HG03095 (cell line): Measurements from ENCODE around the gene ARID4B.
A peak's percentile ranks its signal among the peaks of the same experiment; 100 is the strongest.
"Not testable (repeated sequence)": the region's sequence is repeated elsewhere in the genome, so short reads cannot be mapped to it uniquely, and the experiment has no call there.

Experiments used
- ATAC-seq: cut with Tn5 transposase; IDR thresholded peaks from one replicate; pipeline ENCODE4 v1.9.1; 2021; ENCODE audit warnings: moderate library complexity; ENCODE audit not compliant: unreplicated experiment

ARID4B gene

DNA sequence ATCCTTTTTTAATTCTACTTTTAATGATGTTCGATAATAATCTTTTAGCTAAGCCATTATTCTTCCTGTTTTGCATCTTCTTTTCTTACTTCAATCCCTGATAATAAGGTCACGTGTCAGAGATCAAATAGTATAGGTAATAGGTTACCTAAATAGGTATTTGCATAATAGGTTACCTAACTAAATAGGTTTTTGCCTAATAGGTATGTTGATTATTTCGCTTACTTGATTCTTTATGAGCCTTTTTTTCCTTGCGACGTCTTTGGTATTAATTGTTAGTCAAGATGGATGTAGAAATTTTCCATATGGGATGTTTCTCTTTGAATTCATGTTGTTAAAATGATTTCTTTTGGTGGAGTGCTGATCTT is 2.9 kb upstream of the ARID4B start:
- no peak for ATAC-seq

DNA sequence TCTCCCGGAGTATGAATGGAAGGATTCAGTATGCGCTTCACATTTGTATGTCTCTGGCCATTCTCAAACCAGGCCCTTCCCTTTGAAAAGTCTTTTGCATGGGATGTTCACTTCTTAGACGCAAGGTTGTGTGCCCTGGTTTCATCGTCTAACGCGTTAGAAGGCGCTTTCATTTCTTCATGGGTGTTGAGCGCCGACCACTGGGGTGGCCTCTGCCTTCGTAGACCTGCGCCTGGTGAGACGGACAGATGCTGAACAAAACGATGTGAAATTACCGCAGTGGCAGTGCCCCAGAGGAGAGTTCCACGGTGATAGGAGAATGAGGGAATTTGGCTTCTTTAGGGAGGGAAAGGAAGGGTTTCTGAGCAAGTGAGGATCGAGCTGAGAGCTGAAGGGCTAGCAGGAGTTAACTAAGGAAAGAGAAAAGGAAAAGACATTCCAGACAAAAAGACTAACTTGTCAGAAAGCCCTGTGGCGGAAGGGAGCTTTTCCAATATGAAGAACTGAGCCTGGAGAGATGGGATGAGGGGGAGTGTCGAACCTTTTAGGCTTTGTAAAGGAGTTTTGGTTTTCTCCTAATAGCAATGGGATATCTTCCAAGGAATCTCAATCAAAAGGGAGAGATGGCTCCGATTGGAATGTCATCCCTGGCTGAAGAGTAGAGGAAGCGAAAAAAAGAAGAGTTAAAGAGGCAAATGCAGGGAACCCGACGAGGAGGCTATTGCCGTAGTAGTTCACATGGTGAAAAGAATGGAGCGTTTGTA is 1.3 kb upstream of the ARID4B start:
- peak; percentile 28 for ATAC-seq

DNA sequence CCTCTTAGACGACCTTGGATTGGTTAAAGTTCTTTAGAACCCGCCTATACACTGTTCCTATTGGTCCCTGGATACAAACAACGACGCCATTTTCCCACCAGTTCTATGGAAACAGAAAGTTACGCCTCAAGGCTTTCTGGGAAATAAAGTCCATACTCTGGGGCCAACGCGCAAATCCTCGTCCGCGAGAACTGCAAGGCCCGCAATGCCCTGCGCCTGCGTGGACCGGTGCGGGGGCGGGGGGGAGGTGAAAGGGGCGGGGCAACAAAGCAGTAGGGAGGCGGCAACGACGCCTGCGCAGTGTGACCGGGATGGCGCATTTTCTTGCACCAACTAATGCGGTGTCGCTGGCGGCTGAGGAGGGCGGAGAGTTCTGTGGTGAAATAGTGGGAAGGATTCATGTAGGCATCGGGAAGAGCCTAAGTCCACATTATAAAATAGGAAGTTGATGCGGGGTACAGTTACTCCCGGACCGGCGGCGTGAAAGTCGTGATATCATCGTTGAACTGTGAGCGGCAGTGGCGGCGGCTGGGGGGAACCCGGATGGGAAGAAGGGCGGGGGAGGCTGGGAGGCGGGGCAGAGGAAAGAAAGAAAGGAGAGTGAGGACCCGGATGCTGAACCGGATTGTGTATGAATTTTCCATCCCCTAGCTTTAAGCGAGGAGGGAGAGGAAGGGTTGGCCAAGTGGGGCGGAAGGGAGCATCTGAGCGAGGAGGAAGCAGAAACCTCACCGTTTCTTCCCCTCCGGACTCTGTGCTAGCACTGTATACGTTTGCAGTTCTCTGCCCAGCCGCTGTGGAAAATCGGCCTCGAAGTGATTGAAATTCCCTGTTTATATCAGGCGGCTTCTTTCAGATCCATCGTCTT is 526 bp upstream of the ARID4B start, which contains the start of gene GGPS1:
GGPS1 (plus strand) TSS at position 300 of the 868 bp plus-strand sequence. CDS start 6,695 bp downstream, outside the sequence.
- peak; percentile 55 for ATAC-seq

DNA sequence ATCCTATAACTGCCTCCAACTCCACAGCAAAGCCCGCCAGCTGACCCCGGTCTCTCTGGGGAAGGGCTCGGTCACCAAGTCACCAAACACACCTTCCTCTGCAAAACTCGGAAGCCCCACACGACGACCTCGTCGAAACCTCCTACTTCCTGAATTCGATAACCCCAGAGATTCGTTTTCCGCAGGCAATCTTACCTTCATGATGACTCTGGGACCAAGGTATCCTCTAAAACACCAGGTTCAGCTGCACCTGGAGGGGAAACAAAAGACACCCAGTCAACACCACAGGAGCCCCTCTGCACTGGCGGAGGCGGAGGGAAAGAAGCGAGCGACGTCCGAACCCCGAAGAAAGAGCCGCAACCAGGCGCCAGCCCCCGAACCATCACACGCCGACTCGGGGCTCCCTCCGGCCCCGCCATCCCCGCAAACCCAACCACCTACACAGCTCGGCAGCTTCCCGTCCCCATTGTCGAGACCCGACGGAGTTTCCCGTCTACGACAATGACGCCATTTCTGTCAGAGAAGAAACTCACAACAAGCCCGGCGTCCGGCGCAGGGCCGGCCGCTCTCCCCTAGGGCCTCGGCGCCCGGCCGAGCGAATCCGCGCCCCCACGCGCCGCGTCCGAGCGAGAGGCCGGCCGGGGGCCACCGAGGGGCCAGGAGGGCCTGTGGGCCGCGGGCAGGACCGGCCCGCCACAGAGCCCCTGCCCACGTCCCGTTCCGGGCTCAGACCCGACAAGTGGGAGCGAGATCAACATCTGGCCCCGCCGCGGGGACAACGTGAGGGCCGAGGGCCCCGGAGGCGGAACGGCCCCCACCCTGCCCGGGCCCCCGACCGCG is 1.0 kb downstream of the ARID4B start:
- no peak for ATAC-seq

DNA sequence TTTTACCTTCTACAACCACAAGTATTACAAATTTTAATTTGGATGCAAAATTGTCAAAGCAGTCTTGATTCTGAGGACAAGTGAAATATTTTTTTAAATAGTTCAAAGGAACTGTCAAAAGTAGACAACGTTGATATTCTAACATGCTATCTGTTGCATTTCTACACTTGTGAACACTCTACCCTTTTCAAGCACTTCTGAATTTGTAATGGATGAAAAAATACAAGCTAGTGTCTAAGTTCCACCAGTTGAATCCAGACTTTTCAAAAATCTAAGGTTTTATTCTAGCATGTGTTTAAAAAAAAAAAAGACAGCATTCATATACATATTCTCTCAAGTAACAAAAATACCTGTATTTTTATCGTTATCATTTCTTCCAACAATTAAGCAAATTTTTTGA is 2.1 kb downstream of the ARID4B start:
- no peak for ATAC-seq

DNA sequence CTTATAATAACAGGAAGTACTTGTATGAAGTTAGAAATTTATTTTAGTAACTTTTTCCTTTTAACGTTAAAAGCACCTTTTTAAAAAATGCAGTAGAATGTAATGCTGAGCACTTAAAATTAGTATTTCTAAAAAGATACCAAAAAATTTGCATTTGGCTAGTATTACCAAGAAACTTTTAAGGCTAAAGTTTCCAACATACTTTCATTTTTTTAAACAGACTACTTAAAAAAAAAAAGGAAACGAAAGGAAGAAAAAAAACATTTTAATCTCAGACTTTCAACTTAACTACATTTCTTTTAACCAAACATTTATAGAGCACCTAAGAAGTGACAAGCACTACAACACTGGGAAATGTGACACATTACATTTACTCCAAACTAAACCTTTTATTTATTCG is 2.8 kb downstream of the ARID4B start:
- ATAC-seq: no peak

DNA sequence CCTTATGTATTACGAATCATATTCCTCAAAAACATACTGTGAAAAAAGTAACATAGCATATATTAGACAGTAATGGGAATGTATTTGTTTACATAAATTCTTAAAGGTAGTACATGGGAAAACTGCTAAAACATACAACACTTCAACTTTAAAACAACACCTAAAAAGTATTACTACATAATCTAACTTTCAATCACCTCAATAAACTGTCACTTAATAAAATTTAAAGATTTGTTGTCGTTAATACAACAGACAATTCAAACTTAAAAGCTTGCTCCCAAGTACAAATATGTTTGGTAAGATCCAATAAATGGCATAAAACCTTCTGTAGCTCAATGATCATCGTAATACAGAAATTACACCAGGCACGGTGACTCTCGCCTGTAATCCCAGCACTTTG is 3.7 kb downstream of the ARID4B start:
- ATAC-seq: no peak

DNA sequence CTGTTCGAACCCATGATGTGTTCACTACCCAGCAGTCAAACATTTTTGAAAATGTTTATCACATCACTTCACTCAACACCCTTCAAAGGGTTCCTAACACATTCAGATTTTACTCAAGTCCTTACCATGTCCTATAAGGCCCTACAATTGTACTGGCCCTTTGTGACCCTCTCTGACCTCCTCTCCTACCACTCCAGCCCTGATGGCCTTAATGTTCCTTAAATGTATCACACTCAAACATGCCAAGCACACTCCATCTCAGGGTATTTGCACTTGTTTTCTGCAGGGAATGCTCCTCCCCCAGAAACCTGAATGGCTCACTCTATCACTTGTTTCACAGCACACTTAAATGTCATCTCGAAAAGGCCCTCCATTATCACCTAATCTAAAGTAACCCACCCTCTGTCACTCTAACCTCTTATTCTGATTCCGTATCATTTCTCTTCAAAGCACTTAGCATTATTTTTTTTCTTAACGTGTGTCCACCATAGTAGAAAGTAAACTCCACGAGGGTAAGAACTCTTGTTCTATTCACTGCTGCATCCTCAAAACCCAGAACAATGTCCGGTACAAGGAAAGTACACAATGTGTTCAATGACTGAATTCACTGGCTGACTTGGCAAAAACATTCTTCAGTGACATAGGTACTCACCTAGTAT is 7.3 kb downstream of the ARID4B start:
- ATAC-seq: no peak

DNA sequence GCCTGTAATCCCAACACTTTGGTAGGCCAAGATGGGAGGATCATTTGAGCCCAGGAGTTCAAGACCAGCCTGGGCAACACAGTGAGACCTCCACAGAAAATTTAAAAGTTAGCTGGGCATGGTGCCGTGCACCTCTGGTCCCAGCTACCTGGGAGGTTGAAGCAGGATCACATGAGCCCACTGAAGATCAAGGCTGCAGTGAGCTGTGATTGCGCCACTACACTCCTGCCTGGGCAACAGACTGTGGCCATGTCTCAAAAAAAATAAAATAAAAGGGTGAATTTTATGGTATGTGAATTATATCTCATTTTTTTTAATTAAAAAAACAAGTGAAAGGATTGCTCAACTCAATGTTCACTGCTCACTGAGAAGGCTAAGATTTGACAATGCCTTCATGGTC is 8.7 kb downstream of the ARID4B start:
- no peak for ATAC-seq

DNA sequence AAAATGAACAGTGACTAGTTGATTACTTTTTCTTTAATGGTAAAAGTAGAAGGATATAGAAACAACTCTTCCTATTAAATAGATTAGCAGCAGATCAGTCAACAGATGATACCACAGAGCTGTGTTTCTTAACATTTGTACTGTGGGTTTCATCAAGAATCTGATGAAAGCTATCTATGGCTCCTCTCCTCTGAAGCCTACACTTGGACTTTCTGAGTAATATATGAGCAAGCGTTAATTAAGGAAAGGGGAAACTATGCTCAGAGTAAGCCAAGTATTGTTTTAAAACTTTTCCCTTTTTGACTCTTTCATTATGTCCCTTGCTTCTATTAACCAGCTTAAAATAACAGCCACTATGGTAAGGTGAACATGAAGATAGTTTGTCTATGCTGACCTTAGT is 10.8 kb downstream of the ARID4B start:
- no peak for ATAC-seq

DNA sequence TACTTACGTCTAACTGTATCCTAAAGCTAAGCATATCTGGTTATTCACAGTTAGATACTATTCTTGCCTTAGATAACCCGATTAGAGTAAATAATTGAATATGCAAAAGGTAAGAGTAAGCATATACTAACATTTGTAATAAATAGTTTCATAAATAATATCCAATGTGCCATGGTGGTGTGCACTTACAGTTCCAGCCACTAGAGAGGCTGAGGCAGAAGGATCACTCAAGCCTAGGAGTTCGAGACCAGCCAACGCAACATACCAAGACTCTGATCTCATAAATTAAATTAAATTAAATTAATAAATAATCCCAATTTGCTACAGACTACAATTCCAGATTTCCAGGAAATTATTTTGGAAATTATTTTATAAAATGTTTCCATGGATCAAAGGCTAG is 12.2 kb downstream of the ARID4B start:
- no peak for ATAC-seq

DNA sequence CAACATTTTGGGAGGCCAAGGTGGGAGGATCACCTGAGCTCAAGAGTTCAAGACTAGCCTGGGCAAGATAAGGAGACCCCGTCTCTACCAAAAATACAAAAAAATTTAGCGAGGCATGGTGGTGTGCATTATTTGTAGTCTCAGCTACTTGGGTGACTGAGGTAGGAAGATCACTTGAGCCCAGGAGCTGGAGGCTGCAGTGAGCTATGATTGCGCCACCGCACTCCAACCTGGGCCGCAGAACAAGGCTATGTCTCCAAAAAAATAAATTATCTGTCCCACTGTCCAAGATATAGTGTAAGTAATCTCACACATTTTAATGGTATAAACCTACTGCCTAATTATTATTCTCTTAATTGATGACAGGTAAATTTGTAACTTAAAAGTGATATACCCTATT is 12.8 kb downstream of the ARID4B start:
- ATAC-seq: no peak

DNA sequence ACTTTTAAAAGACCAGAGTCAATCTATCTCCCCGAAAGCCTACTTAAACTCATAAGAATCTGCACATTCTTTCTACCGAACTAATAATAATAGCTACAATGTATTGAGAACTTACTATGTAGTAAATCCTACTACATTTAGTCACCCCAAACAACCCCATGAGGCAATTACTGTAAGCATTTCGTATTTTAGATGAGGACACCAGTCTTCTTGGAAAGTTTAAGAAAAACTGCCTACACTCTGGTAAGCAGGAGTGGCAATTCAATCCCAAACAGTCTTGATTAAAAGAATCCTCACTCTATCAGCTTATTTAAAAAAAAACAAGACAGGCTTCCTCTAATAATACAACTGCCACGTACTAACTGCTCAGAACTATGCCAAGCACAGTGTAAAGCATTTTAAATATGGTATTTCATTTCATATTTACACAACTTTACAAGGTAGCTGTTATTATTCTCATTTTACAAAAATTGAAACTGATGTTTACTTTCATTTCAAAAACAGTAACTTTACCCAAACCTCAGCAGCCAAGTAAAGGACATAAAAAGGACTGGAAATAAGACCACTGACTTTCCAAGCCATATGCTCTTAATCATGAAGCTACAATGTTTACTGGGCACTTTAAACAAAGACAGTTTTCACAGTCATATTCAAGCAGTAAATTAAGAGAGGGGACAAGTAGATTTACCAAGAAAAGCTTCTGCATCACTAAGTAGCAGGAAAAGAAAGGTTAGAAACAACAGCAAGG is 13.9 kb downstream of the ARID4B start:
- no peak for ATAC-seq

DNA sequence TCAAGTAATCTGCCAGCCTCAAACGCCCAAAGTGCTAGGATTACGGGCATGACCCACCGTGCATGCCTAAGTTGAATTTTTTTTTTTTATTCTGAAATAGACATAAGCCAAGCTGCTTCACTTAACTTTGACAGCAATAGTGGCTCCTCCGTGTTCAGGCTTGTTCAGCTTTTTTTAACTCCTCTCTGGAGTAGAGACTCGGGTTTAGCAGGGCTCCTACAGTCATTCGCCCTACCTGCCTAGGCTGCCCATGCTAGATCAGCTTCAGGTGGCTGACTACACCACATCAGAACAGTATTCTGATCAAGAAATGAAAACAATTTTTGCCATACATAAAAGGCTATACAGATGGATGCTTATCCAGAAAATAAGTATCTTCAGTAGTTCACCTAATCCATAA is 14.7 kb downstream of the ARID4B start:
- no peak for ATAC-seq

DNA sequence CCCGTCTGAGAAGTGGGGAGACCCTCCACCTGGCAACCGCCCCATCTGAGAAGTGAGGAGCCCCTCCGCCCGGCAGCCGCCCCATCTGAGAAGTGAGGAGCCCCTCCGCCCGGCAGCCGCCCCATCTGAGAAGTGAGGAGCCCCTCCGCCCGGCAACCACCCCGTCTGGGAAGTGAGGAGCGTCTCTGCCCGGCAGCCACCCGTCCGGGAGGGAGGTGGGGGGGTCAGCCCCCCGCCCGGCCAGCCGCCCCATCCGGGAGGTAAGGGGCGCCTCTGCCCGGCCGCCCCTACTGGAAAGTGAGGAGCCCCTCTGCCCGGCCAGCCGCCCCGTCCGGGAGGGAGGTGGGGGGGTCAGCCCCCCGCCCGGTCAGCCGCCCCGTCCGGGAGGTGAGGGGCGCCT is 18.8 kb downstream of the ARID4B start:
- ATAC-seq: not testable (repeated sequence)

DNA sequence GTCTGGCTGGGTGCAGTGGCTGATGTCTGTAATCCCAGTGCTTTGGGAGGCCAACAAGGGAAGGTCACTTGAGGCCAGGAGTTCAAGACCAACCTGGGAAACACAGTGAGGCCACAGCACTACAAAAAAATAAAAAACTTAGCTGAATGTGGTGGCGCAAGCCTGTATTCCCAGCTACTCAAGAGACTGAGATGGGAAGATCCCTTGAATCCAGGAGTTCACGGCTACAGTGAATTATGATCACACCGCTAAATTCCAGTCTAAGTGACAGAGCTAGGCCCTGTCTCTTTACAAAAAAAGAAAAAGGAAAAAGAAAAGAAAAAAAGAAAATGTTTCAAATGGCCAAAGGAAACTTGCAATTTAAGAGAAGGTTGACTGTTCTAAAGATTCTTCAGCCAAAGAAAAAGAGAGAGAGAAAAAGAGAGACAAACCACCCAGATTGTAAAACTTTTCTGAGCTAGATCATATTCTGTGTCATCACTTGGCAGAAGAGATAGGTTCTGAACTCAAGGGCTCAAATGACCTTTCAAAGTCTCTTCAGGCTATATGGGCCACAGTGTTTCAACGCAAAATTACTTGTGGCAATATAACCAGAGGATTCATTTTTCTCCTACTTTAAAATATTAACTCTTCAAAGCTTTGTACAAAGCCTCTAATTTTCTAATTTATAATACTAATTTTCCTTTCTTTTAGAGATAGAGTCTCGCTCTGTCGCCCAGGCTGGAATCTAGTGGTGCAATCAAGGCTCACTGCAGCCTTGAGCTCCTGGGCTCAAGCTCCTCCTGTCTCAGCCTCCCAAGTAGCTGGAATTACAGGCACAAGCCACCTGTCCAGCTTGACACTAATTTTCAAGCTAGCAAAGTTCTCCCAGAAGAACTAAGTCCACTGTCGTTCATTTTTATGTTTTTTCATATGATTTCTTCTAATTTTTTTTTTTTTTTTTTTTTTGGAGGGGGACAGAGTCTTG is 20.5 kb downstream of the ARID4B start:
- ATAC-seq: no peak

DNA sequence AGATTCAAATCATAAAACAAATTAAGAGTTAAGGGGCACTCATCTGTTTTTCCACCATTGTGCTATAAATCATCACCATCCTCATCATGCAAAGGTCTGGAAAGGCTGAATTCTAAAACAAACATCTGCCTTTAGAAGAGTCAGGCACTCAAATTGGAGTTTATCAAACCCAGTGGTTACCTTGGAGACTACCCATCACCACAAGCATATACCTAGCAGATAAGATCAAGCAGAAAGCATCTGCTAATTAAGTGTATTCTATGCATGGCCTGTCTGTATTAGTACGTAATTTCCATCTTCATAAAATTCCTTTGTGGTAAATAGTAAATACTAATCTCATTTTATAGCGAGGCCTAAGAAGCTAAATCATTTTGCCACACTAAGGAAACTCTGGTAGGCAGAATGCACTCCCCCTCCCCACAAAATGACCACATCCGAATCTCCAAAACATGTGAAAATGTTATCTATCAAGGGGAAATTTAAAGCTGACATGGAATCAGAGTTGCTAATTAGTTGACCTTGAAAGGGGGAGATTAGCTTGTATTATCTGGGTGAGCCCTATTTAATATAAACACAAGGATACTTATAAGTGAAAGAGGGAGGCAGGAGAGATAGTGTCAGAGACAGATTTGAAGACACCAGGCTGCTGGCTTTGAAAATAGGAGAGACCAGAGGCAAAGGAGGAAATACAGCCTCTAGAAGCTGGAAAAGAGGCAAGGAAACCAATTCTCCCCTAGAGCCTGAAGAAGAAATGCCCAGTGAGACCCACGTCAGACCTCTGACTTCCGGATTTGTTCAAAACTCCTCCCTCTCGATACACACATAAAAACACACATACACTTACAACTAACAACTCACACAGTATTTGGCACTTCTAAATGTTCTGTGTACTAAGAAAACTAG is 23.2 kb downstream of the ARID4B start:
- ATAC-seq: no peak

DNA sequence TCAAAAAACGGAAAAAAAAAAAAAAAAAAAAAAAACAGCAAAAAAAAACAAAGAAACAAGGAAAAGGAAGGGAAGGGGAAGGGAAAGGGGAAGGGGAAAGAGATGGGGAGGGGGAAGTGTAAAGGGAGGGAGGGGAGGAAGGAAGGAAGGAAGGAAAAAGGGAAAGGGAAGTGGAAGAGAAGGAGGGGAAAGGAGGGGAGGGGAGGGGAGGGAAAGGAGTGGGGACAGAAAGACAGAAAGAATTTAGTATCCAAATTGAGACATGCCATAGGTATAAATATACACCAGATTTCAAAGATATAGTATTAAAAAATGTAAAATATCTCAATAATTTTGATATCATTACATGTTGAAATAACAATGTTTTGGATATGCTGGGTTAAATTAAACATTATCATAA is 25.8 kb downstream of the ARID4B start:
- ATAC-seq: no peak
